ENCODE data around the gene GXYLT1.

GRCh38 chr12:42166501-42166900, 21.8 kb upstream of the GXYLT1 start:
- TF ChIP-seq CTCF (IDR thresholded peaks at IDR 0.05) (no peak), POLR2A (IDR thresholded peaks at IDR 0.05) (no peak)

All from heart left ventricle (tissue), 13 donors.